GM23248 (cell line): ENCODE measurements around the gene TMCC2.

ENCODE experiments used
- EZH2 ChIP-seq: fragments of 200-600 bp; sonication (generic); IDR thresholded peaks from 2 replicates; pipeline ENCODE4 v1.6.1; 2018; ENCODE audit warnings: antibody characterized with exemption, mild to moderate bottlenecking; ENCODE audit not compliant: insufficient read depth, poor library complexity, severe bottlenecking
- EZH2phosphoT487 ChIP-seq: fragments of 200-600 bp; sonication (generic); IDR thresholded peaks from 2 replicates; pipeline ENCODE4 v1.6.1; 2018; ENCODE audit warnings: antibody characterized with exemption, moderate library complexity, mild to moderate bottlenecking, low read depth; ENCODE audit not compliant: insufficient read depth

DNA sequence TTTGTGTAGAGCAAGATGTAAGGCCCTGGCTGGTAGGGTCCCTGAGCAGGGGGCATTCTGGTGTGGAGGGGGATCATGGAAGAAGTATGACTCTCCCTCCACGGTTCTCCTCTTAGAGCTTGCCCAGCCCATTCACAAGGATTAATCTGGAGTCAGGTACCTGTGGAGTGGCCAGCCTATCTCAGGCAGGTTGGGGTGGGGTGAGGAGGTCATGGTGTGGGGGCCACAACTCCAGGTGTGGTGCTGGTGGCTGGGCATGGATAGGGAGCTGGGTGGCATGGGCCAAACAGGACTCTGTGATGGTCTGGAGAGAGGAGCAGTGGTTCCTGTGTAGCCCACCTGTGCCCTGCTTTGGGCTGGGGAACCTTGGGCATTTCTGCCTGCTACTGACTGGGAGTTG is 32.3 kb downstream of the TMCC2 start:
- TF ChIP-seq EZH2 (no peak), EZH2phosphoT487 (no peak)
